ENCODE results near the gene FNBP1.
"Not testable (repeated sequence)": the region's sequence is repeated elsewhere in the genome, so short reads cannot be mapped to it uniquely, and the experiment has no call there.

The FNBP1 gene

GRCh38 chr9:130022566-130023143 is 20.3 kb downstream of the FNBP1 start:
- DNase-seq (ENCODE audit: low spot score): no peak

GRCh38 chr9:130021842-130022241 is 21.1 kb downstream of the FNBP1 start:
- DNase-seq (ENCODE audit: low spot score): not testable (repeated sequence)

- DNase-seq (ENCODE audit: low spot score): no peak
Measured at GRCh38 chr9:130021123-130021522, 21.9 kb downstream of the FNBP1 start.

- DNase-seq (ENCODE audit: low spot score): no peak
Measured at GRCh38 chr9:130020618-130021017, 22.4 kb downstream of the FNBP1 start.

- DNase-seq (ENCODE audit: low spot score): no peak
Measured at GRCh38 chr9:130018265-130018664, 24.7 kb downstream of the FNBP1 start.

GRCh38 chr9:130017510-130017909 is 25.5 kb downstream of the FNBP1 start:
- not testable (repeated sequence) for DNase-seq (ENCODE audit: low spot score)

- no peak for DNase-seq (ENCODE audit: low spot score)
Measured at GRCh38 chr9:130017076-130017475, 25.9 kb downstream of the FNBP1 start.

- no peak for DNase-seq (ENCODE audit: low spot score)
Measured at GRCh38 chr9:130015353-130016019, 27.5 kb downstream of the FNBP1 start.

- no peak for DNase-seq (ENCODE audit: low spot score)
Measured at GRCh38 chr9:130013326-130013725, 29.7 kb downstream of the FNBP1 start.

- DNase-seq (ENCODE audit: low spot score): peak; percentile 52
Measured at GRCh38 chr9:130010151-130010988, 32.6 kb downstream of the FNBP1 start.

GRCh38 chr9:130009546-130009945 is 33.4 kb downstream of the FNBP1 start:
- not testable (repeated sequence) for DNase-seq (ENCODE audit: low spot score)

GRCh38 chr9:130008538-130008937 is 34.5 kb downstream of the FNBP1 start:
- DNase-seq (ENCODE audit: low spot score): no peak

GRCh38 chr9:130006952-130007351 is 36.0 kb downstream of the FNBP1 start:
- DNase-seq (ENCODE audit: low spot score): not testable (repeated sequence)

GRCh38 chr9:130003943-130004552 is 38.9 kb downstream of the FNBP1 start:
- DNase-seq (ENCODE audit: low spot score): no peak

- no peak for DNase-seq (ENCODE audit: low spot score)
Measured at GRCh38 chr9:130002320-130002719, 40.7 kb downstream of the FNBP1 start.

GRCh38 chr9:130001190-130001589 is 41.8 kb downstream of the FNBP1 start:
- DNase-seq (ENCODE audit: low spot score): no peak

GRCh38 chr9:129999141-129999510 is 43.9 kb downstream of the FNBP1 start:
- no peak for DNase-seq (ENCODE audit: low spot score)

GRCh38 chr9:129998491-129999140 is 44.4 kb downstream of the FNBP1 start:
- no peak for DNase-seq (ENCODE audit: low spot score)

GRCh38 chr9:129997706-129998105 is 45.3 kb downstream of the FNBP1 start:
- not testable (repeated sequence) for DNase-seq (ENCODE audit: low spot score)

- DNase-seq (ENCODE audit: low spot score): no peak
Measured at GRCh38 chr9:129996161-129996830, 46.7 kb downstream of the FNBP1 start.
